Thoracic aorta (tissue), 2 donors: ENCODE results near the gene HDGFL3. TPM values are rescaled to one million over a fixed set of nuclear protein-coding genes. Genes with fewer than 3 reads are reported as not detected.

ENCODE experiments used
- ATAC-seq: fragments of 150-250 bp; one replicate; pipeline ENCODE4 v1.8.0; 2017; ENCODE audit warnings: low read depth; ENCODE audit not compliant: insufficient number of reproducible peaks, low FRiP score
- DNase-seq: peaks from one replicate; pipeline ENCODE4 v3.0.0-alpha.2; 2020; ENCODE audit warnings: low spot score
- H3K27ac ChIP-seq, 2 donors: fragments of 200-600 bp; sonication (generic); 1 replicate in 1 of 2; 2 replicates in 1 of 2; pipeline ENCODE4 v1.5.1; 2016; ENCODE audit warnings: mild to moderate bottlenecking in 2 of 2, moderate library complexity in 2 of 2
- H3K27me3 ChIP-seq: fragments of 200-600 bp; sonication (generic); replicated peaks from 2 replicates; pipeline ENCODE4 v1.6.0; 2016; ENCODE audit warnings: mild to moderate bottlenecking; ENCODE audit not compliant: insufficient read depth
- H3K36me3 ChIP-seq: fragments of 200-600 bp; sonication (generic); one replicate; pipeline ENCODE4 v1.5.1; 2016
- H3K4me1 ChIP-seq, 2 donors: fragments of 200-600 bp; sonication (generic); 1 replicate in 1 of 2; 2 replicates in 1 of 2; pipeline versions ENCODE4 v1.5.1 to v1.6.0; 2016; ENCODE audit warnings: low read depth in 2 of 2, mild to moderate bottlenecking in 1 of 2; ENCODE audit not compliant: control insufficient read depth in 1 of 2
- H3K4me3 ChIP-seq: fragments of 200-600 bp; sonication (generic); 2 replicates; pipeline ENCODE4 v1.5.1; 2016; ENCODE audit warnings: mild to moderate bottlenecking
- H3K9me3 ChIP-seq: fragments of 200-600 bp; sonication (generic); 2 replicates; pipeline ENCODE4 v1.5.1; 2016
- CTCF ChIP-seq: fragments of 200-600 bp; sonication (generic); IDR thresholded peaks from one replicate; pipeline ENCODE4 v1.5.1; 2019; ENCODE audit warnings: antibody characterized with exemption
- total RNA-seq, 2 donors: library from RNA; depleted of rRNA; stranded (reverse); fragments of >200 nt; gene quantifications; one replicate each; pipeline versions ENCODE4 v1.1.0 to v1.2.3, GENCODE V29; 2016

HDGFL3 gene
- total RNA-seq, 2 donors from 2014 or later: 19.6 to 118 TPM

GRCh38 chr15:83081256-83082014, 126.2 kb downstream of the HDGFL3 start:
- Histone ChIP-seq H3K36me3 (no peaks in the 10 kb centered on the region), H3K9me3 (no peaks in the 10 kb centered on the region), H3K4me3 (no peak overlapping the region), H3K4me1 (peaks cover 0 to 5% of the 10 kb centered on the region in 2 donors), H3K27me3 (no peaks in the 10 kb centered on the region), H3K27ac (no peak overlapping the region)
- ATAC-seq (no peak), DNase-seq (no peak)
- TF ChIP-seq CTCF: no peak

- Histone ChIP-seq H3K27me3 (no peaks in the 10 kb centered on the region), H3K4me1 (peaks cover 0 to 5% of the 10 kb centered on the region in 2 donors), H3K9me3 (peaks cover under 1% of the 10 kb centered on the region), H3K36me3 (no peaks in the 10 kb centered on the region), H3K27ac (no peak overlapping the region), H3K4me3 (no peak overlapping the region)
- DNase-seq (no peak), ATAC-seq (no peak)
- no peak for TF ChIP-seq CTCF
Measured at GRCh38 chr15:83078712-83079111, 128.9 kb downstream of the HDGFL3 start.

Other genes with a start within 250 kb of the HDGFL3 start
- gene RAMAC, start 221.6 kb downstream of the HDGFL3 start, total RNA-seq: 10 to 100 TPM; 15.1 to 15.6 TPM
- gene C15orf40, start 196.2 kb downstream of the HDGFL3 start, total RNA-seq: 10 to 100 TPM; 10.2 to 16.7 TPM
- 10 to 100 TPM; 62.3 to 73.4 TPM for gene BTBD1, start 140.6 kb downstream of the HDGFL3 start, total RNA-seq
- gene TM6SF1, start 100.2 kb downstream of the HDGFL3 start, total RNA-seq: 10 to 100 TPM in 1 of 2 donors, 1 to 10 TPM in 1; 9.1 to 11.0 TPM
- 1 to 10 TPM in 1 of 2 donors, under 1 TPM in 1; 0.49 to 1.2 TPM for gene BNC1, start 76.8 kb upstream of the HDGFL3 start, total RNA-seq
- gene SH3GL3, start 239.5 kb upstream of the HDGFL3 start, total RNA-seq: 1 to 10 TPM in 1 of 2 donors, not detected in 1; 4.9 TPM